Occipital lobe (tissue), 3 donors: ENCODE data around the gene PRSS3. TPM values are rescaled to one million over a fixed set of nuclear protein-coding genes. Genes with fewer than 3 reads are reported as not detected.
"Not testable (repeated sequence)": the region's sequence is repeated elsewhere in the genome, so short reads cannot be mapped to it uniquely, and the experiment has no call there.

Experiments
- DNase-seq: peaks from one replicate; lab custom pipeline; 2025; lab: John Stamatoyannopoulos, UW
- small RNA-seq: library from RNA; depleted of rRNA; stranded (forward); fragments of <200 nt; gene quantifications from one replicate; pipeline ENCODE3, GENCODE V24; 2014
- total RNA-seq: library from RNA; depleted of rRNA; stranded (reverse); fragments of >200 nt; gene quantifications from one replicate; pipeline ENCODE4 v1.2.3, GENCODE V29; 2014

PRSS3 gene
- total RNA-seq, 1 donor from 2014 or later: not detected

GRCh38 chr9:33817327-33818166 lies 22.2 kb downstream of the PRSS3 start:
- no peak for DNase-seq

DNA sequence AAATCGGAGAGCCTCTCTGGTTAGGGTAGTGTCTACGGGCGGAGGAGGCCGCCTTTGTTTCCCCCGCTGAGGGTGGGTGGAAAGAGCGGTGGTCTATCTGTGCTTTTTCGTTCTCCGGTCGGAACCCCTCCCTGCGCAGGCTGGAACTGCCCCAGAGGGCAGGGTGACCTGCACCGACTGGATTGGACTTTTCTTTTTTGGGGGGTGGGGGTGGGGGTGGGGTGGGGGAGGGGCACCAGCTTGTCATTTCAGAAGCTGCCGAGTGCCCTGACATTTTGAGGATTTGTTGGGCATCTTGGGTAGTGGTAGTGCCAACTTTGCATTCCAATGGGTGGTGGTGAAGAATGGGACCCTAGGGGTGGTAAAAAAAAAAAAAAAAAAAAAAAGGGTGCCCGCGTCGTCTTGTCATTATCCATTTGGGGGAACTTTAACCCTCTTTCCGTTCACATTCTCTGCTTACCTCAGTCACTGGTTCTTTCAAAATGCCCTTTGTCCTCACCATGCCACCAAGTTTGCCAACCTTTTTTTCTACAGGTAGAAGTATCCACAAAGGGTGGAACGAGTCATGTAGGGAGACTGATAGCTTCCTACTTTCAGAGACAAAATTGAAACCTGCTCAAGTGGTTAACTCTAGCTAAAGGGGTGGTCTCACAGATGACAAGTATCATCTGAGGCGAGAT lies 22.9 kb downstream of the PRSS3 start:
- no peak for DNase-seq

GRCh38 chr9:33818847-33819500 lies 23.6 kb downstream of the PRSS3 start:
- DNase-seq: no peak

DNA sequence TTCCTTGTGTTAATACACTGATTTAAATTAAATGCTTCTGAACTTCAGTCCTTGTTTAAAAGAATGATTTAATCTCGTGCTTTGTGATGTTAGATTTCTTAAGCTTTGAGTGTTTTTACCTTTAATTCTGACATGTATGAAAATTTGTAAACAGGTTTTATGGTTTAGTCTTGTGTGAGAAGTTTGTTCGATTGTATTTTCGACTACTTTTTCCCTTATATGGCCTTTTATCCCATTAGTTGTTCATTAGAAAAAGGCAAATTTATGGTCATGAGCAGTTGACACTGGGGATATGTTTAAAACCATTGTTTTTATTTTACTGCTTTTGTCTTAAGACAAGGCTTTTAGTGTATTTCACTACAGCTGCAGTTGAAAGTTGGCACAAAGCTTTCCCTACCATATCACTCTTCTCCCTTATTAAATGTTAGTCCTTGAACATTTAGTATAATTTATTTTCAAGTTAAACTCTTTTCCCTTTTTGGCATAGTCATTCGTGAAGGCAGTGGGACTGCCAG lies 24.9 kb downstream of the PRSS3 start:
- no peak for DNase-seq

DNA sequence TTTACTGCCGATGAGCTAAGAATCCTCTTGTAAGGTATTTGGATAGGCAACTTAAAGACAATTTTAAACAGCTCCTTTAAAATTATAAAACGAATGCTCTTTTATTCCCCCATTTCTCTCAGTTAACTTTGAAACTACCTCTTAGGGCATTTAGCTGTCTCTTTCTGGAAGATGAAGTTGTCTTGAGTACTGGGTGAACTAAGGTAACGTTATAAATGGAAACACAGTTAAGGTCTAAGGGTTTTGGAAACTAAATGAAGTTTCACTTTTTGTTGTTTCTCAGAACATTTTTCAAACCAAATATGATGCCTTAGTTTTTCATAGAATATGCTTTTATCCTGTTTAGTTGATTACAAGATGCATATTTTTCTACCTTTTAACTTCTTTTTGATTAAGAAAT lies 28.4 kb downstream of the PRSS3 start:
- no peak for DNase-seq

- DNase-seq: not testable (repeated sequence)
Measured at GRCh38 chr9:33827285-33827684, 31.9 kb downstream of the PRSS3 start.

- DNase-seq: not testable (repeated sequence)
Measured at GRCh38 chr9:33829641-33830230, 34.4 kb downstream of the PRSS3 start.

GRCh38 chr9:33835625-33836260 lies 40.4 kb downstream of the PRSS3 start:
- no peak for DNase-seq

- DNase-seq: not testable (repeated sequence)
Measured at GRCh38 chr9:33836261-33836660, 40.9 kb downstream of the PRSS3 start.

- no peak for DNase-seq
Measured at GRCh38 chr9:33837138-33837537, 41.8 kb downstream of the PRSS3 start.

GRCh38 chr9:33840381-33840780 lies 45.0 kb downstream of the PRSS3 start:
- no peak for DNase-seq

DNA sequence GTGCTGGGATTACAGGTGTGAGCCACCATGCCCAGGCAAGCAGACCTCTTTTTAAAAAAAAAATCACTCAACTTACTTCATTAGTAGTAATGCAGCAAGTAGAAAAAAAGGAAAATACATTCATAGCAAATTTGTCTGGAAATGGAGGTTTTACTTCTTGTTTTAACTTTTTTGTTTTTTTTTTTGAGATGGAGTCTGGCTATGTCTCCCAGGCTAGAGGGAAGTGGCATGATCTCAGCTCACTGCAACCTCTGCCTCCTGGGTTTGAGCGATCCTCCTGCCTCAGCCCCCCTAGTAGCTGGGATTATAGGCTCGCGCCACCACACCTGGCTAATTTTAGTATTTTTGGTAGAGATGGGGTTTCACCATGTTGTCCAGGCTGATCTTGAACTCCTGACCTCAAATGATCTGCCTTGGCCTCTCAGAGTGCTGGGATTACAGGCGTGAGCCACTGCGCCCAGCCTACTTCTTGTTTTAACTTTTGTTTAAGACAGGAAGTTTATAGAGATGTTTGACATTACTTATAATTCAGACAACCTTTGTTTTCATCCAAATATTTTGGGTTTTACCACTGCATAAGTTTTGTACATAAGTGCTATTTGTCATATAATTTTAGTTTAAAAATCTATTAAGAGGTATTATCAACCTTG lies 48.1 kb downstream of the PRSS3 start:
- DNase-seq: no peak

GRCh38 chr9:33846231-33846630 lies 50.9 kb downstream of the PRSS3 start:
- no peak for DNase-seq

DNA sequence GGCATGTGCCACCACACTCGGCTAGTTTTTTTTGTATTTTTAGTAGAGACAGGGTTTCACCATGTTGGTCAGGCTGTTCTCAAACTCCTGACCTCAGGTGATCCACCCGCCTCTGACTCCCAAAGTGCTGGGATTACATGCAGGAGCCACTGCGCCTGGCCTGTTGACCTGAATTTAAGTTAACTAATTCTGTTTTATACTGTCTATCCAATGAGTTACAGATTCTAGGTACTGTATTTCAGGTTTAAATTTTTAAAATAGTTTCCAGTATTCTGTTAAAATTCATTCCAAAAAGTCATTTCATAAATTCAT lies 52.5 kb downstream of the PRSS3 start:
- DNase-seq: not testable (repeated sequence)

Small RNA genes lying within 50 kb of the gene (small RNA-seq; reads per million reads assigned to genes)
- gene RF00019: not detected

Other genes with a start within 250 kb of the PRSS3 start
- gene UBE2R2, start 21.6 kb downstream of the PRSS3 start, total RNA-seq: 22.9 TPM